NOMO-1 treated with DMSO at 0.1 percent for 48 hours (cell line): Measurements from ENCODE around the gene REPS1.

Source experiments
- DNase-seq: peaks from one replicate; lab custom pipeline; 2025; ENCODE audit not compliant: unreplicated experiment; lab: John Stamatoyannopoulos, UW

Gene REPS1

DNA sequence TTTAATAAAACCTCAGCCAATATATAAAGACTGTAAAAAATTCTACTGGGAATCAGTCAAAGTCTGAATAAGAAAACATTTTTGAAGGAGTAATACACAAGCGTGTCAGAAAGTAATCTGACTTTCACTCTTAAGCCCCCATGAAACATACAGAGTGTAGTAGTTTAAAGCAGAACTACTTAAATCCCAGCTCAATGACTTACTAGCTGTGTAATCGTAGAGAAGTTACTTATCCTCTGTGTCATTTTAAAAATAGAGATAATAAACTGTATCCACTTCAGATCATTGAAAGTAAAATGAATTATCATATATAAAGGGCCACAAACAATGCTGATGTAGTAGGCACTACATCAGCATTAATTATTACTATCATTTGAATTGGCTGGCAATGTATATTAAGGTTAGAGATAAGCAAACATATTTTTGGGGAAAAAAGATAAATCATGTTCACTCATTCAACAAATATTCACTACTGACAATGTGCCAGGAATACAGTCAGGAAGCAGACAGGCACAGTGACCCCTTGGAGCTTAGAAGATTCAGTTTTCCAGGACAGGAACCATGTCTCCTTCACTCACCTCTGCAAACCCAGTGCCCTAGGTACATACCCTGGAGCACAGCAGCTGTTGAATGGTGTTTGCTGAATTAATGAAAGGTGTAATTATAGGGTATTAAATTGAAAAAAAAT, 14.4 kb downstream of the REPS1 start:
- DNase-seq: no peak

DNA sequence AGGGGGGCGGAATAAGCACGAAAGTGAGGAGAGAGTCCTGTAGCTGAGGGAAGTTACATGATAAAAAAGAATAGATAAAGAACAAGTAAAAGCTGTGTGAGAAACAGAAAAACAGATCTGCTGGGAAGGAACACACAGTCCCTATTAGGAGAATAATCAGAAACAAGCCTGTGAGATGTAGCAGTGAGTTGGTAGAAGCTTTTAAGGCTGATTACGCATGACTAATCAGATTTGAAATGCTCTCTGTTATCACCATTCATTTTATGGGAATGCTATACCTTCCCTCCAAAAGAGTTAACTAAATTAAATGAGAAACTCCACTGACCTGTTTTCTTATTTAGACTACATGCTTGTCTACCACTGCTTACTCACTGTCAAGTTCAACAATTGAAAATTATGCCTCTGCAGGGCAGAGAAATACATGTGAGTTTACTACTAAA, 15.8 kb downstream of the REPS1 start:
- no peak for DNase-seq

GRCh38 chr6:138971601-138972000, 16.5 kb downstream of the REPS1 start:
- no peak for DNase-seq

DNA sequence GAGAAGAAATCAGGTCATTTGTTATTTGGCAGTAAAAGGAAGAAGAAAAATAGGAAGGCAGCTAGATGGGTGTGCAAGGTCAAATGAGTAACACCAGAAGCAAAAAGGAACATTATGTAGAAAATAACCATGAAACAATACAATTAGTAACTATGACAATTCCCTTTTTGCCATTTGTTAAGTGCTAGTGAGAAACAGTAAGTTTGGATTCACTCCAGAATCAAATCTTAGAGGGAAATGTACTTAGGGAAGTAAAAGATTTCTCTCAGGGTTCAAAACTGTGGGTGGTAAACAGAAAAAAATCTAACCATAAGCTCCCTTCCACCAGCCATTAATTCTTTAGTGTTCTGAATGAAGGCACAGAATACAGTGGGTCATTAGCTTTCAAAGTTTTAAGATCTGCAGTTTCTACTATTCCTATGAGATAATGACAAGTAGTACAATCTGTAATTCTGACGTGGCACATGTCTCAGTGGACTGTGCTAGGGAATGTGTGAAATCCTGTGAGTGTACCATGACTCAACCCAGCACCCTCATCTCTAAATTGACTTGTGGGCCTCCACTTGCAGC, 17.1 kb downstream of the REPS1 start:
- no peak for DNase-seq

GRCh38 chr6:138970159-138970558, 17.9 kb downstream of the REPS1 start:
- no peak for DNase-seq

DNA sequence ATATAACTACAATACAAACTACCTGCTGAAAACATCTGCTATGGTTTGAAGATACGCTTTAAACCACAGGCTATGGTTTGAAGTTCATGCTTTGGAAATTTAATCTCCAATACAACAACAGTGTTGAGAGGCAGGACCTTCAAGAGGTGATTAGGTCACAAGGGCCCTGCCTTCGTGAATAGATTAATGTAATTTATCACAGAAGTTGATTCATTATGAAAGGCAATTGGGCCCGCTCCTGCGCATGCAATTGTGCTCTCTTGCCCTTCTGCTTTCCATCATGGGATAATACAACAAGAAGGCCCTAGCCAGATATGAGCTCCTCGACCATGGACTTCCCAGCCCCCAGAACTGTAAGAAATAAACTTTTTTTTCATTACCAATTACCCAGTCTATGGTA, 21.2 kb downstream of the REPS1 start:
- DNase-seq: no peak

DNA sequence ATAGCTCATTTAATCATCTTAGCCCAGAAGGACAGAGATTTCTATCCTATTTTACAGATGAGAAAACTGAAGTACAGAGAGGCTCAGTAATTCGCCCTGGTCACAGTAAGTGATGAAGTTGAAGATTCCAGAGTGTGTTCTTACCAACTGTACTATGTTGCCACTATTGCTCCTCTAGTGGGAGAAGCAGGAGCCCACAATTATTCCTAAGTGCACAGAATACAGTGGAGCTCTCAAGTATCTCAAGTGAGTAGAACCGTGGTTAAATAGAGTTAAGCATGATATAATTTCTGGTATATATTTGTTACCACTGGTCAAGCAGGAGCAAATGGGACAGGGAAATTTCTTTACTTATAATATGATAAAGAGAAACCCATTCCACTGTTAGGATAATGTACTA, 22.1 kb downstream of the REPS1 start:
- no peak for DNase-seq

- no peak for DNase-seq
These were observed 22.7 kb downstream of the REPS1 start for GRCh38 chr6:138965291-138965874.

GRCh38 chr6:138964012-138964411, 24.0 kb downstream of the REPS1 start:
- DNase-seq: no peak

DNA sequence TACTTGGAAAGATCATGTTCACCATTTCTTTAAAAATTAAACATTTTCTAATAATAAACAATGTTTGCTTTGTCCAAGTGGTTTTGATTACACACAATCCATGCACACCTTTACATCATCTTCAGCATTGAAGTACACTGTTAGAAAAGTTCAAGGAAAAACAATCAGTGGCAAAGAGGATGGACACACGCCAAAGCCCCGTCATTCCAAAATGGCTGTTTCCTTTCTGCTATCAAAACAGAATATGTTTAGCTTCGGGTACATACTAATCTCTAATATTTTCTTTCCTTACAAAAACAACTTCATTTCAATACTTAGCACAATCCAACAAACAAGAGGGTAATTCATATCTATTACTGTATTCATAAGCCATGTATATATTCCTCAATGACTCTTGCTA, 24.5 kb downstream of the REPS1 start:
- DNase-seq: no peak

DNA sequence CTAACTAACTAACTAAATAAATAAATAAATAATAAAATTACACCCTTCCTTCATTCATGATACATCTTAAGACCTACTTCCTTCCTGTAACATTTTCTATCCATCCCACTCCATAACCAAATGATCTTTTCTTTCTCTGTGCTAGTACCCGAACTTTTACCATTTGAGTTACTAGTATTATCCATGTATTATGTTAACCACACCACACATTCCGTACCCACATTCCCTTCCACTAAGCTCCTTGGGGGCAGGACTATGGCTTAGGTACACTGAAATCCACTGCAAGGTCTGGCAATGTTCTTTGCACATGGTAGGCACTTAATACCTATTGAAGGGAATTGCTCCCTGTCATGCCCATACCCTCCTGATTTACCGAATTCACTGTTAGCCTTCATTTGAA, 24.9 kb downstream of the REPS1 start:
- DNase-seq: no peak

- DNase-seq: no peak
These were observed 28.5 kb downstream of the REPS1 start for GRCh38 chr6:138959521-138959920.

GRCh38 chr6:138958595-138958994, 29.5 kb downstream of the REPS1 start:
- no peak for DNase-seq

DNA sequence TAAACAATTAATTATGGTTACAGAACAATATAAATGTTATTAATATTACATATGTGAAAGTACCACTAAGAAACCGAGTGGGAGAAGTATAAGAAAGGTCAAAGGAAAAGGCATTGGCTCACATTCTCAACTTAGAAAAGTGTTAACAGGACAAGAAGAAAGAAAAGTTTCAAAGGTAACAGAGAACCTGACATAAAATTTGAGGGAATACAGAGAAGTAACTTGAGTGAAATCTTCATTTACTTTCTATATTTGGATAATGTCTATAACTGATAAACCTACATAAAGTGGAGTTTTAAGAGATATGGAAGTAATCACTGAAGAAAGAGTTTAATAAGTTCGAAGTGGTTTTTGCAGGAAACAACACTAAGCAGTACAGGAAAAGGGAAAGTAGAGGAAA, 30.1 kb downstream of the REPS1 start:
- DNase-seq: no peak

- DNase-seq: peak; percentile 60
These were observed 30.6 kb downstream of the REPS1 start for GRCh38 chr6:138957484-138957883.

- no peak for DNase-seq
These were observed 31.7 kb downstream of the REPS1 start for GRCh38 chr6:138956244-138956924.

DNA sequence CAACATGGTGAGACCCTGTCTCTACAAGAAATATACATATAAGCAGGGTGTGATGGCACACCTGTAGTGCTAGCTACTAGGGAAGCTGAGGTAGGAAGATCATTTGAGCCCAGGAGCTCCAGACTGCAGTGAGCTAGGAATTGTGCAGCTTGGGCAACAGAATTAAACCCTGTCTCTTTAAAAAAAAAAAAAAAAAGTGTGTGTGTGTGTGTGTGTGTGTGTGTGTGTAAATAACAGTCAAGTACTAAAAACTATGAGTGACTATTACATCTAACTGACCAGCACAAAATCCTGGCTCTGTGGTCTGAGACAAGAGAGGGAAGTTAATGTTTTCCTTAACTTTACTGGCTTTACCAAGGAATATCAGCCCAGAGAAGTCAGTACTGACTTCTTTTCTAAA, 32.8 kb downstream of the REPS1 start:
- no peak for DNase-seq

DNA sequence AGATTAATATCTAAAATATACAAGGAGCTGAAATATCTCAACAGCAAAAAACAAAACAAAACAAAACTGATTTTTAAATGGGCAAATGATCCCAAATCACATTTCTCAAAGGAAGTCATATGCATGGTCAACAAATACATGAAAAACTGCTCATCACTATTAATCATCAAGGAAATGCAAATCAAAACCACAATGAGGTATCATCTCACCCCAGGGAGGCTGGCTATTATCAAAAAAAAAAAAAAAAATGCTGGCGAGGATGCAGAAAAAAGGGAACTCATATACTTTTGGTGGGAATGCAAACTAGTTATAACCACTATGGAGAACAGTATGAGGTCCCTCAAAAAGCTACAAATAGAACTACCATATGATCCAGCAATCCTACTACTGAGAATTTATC, 34.6 kb downstream of the REPS1 start:
- no peak for DNase-seq

DNA sequence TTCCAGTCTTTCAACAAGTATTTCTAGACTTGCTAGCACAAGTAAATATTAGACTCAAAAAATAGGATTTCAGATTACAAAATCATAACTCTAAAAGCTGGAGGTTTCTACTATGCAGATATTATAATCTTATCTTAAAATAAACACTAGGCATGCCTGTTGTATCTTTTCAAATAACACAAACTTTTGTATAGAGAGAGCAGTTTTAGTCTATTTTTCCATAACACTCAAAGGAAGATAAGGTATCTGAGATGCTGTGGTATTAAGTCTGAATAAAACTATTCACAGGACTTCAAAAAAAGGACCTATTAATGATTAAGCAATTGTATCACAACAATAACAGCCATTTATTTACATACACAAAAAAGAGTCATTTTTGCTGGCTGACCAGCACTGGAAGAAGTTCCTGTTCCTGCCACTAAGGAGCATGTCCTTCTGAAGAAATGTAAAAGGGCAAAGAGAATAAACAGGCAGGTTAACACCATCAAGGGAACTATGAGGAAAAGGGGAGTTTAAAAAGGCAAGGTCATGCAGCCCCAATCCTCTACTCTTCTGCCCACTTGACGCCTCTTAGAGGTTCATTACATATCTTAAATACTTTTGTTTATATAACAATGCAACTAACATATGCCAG, 39.4 kb downstream of the REPS1 start:
- peak; percentile 2 for DNase-seq

- no peak for DNase-seq
These were observed 40.0 kb downstream of the REPS1 start for GRCh38 chr6:138948004-138948403.

DNA sequence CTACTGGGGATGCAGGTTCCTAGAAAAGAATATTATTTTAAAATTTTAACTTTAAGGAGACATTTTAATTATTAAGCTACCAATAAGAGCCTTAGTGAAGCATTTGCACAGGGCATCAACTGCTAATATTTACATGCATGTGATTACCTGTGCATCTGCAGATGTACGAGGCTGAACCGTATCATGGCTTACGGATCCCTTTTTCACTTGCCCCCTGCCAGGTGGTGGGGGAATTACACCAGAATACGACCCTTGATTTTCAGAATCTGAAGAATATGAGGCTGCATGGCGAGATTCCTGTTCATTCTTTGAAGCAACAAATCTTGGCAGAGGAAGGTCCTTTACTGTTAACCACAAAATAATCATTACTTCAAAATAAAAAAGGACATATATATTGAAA, 42.7 kb downstream of the REPS1 start:
- no peak for DNase-seq

- no peak for DNase-seq
These were observed 43.6 kb downstream of the REPS1 start for GRCh38 chr6:138944412-138944811.
